Measurements from ENCODE around the gene SPEM3.

SPEM3 gene

DNA sequence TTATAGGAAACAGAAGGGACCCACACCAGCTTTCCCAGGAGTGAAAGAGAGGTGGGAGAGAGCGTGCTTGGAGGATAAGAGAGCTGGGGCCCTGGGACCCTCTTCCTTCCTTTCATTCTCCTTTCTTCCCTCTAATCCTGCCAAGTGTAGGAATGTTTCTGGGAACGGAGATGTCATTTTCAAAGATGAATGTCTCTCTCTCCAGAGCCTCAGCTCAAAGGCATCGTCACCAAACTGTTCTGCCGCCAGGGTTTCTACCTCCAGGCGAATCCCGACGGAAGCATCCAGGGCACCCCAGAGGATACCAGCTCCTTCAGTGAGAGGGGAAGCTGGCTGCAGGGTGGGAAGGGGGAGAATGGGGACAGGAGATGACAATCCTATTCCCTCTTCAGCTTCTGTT is 12.6 kb downstream of the SPEM3 start:
- no peak overlapping the region for H3K4me3 ChIP-seq (ENCODE audit: severe bottlenecking)
- H3K4me1 ChIP-seq (ENCODE audit: insufficient read depth, poor library complexity, severe bottlenecking) = peaks cover 19% of the 10 kb centered on the region
- ATAC-seq (ENCODE audit: low read depth) (no peak), DNase-seq (ENCODE audit: low spot score) (no peak)
- H3K36me3 ChIP-seq (ENCODE audit: low read depth) = no peaks in the 10 kb centered on the region
- no peaks in the 10 kb centered on the region for H3K9me3 ChIP-seq (ENCODE audit: severe bottlenecking)
- TF ChIP-seq, protein P1, sequence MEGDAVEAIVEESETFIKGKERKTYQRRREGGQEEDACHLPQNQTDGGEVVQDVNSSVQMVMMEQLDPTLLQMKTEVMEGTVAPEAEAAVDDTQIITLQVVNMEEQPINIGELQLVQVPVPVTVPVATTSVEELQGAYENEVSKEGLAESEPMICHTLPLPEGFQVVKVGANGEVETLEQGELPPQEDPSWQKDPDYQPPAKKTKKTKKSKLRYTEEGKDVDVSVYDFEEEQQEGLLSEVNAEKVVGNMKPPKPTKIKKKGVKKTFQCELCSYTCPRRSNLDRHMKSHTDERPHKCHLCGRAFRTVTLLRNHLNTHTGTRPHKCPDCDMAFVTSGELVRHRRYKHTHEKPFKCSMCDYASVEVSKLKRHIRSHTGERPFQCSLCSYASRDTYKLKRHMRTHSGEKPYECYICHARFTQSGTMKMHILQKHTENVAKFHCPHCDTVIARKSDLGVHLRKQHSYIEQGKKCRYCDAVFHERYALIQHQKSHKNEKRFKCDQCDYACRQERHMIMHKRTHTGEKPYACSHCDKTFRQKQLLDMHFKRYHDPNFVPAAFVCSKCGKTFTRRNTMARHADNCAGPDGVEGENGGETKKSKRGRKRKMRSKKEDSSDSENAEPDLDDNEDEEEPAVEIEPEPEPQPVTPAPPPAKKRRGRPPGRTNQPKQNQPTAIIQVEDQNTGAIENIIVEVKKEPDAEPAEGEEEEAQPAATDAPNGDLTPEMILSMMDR (IDR thresholded peaks at IDR 0.05; ENCODE audit: poor library complexity, severe bottlenecking) = no peak
- no peaks in the 10 kb centered on the region for H3K27me3 ChIP-seq (ENCODE audit: insufficient read depth, poor library complexity, severe bottlenecking)
- H3K27ac ChIP-seq (ENCODE audit: poor library complexity, severe bottlenecking) = peak overlapping the region; percentile 82

DNA sequence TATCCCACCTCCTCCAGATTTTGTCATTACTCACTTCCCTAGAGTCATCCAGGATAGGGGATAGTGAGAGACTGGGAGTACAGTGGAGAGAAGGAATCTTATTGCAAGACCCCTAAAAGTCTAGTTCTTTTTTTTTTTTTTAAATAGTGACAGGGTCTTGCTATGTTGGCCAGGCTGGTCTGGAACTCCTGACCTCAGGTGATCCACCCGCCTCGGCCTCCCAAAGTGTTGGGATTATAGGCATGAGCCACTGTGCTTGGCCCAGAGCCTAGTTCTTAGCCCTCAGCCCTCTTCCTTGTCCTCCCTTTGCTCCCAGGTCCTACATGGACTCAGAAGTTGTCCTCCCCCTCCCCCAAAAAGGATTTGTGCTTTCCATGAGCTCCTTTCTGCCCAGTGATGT is 13.5 kb downstream of the SPEM3 start:
- H3K27me3 ChIP-seq (ENCODE audit: insufficient read depth, poor library complexity, severe bottlenecking) = no peaks in the 10 kb centered on the region

GRCh38 chr17:7443499-7444485 is 15.1 kb downstream of the SPEM3 start:
- ATAC-seq (ENCODE audit: low read depth) (peak; percentile 32), DNase-seq (ENCODE audit: low spot score) (no peak)
- H3K9me3 ChIP-seq (ENCODE audit: severe bottlenecking) = no peaks in the 10 kb centered on the region
- H3K27ac ChIP-seq (ENCODE audit: poor library complexity, severe bottlenecking) = peak overlapping the region; percentile 87
- H3K36me3 ChIP-seq (ENCODE audit: low read depth) = no peaks in the 10 kb centered on the region
- TF ChIP-seq, protein P1 (IDR thresholded peaks at IDR 0.05; ENCODE audit: poor library complexity, severe bottlenecking) = no peak
- H3K4me1 ChIP-seq (ENCODE audit: insufficient read depth, poor library complexity, severe bottlenecking) = peaks cover 19% of the 10 kb centered on the region
- no peak overlapping the region for H3K4me3 ChIP-seq (ENCODE audit: severe bottlenecking)
- no peaks in the 10 kb centered on the region for H3K27me3 ChIP-seq (ENCODE audit: insufficient read depth, poor library complexity, severe bottlenecking)

More for the DNA sequence above, 13.5 kb downstream of the SPEM3 start:
- ATAC-seq (ENCODE audit: low read depth) = no peak
- no peaks in the 10 kb centered on the region for H3K9me3 ChIP-seq (ENCODE audit: severe bottlenecking)
- no peak for DNase-seq (ENCODE audit: low spot score)
- no peak overlapping the region for H3K4me3 ChIP-seq (ENCODE audit: severe bottlenecking)
- H3K36me3 ChIP-seq (ENCODE audit: low read depth) = no peaks in the 10 kb centered on the region
- H3K4me1 ChIP-seq (ENCODE audit: insufficient read depth, poor library complexity, severe bottlenecking) = peaks cover 19% of the 10 kb centered on the region
- H3K27ac ChIP-seq (ENCODE audit: poor library complexity, severe bottlenecking) = peak overlapping the region; percentile 87
- TF ChIP-seq, protein P1 (IDR thresholded peaks at IDR 0.05; ENCODE audit: poor library complexity, severe bottlenecking) = no peak

DNA sequence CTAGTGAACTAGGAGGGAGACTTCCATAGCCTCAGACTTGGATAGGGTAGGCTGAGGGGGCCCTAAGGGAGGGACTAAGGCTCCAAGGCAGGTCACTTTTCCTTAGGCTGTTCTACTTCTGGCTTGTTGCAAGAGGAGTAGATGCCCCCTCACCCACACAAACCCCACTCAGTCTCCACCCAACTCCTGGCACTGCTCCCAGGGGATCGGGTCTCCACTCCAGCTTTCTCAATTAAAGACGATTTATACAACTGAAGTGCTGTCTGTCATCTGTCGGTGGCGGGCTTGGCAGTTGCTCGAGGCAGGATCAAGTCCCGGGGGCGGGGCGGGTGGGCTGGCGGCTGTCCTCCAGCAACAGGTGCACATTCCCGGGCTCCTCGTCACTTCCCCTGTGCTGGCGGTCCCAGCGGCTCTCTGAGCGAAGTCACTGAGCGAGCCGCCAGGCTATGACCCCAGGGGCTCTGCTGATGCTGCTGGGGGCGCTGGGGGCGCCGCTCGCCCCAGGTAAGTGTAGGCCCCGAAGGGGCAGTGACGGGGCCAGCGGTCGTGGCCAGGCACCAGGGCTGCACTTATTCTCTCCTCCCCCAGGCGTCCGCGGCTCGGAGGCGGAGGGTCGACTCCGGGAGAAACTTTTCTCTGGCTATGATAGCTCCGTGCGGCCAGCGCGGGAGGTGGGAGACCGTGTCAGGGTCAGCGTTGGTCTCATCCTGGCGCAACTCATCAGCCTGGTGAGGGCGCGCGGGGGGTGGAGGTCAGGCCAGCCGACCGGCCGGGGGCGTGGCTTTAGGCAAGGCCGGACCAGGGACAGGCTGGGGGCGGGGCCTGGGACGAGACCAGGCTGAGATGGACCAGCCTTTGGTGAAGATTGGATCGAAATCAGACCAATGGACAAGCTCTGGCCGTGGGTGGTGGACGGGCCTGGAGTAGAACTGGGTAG is 16.3 kb downstream of the SPEM3 start, which contains the start of gene CHRNB1:
CHRNB1 (plus strand) TSS at position 380 of the 937 bp plus-strand sequence; CDS start at position 447, 67 bp downstream.
- ATAC-seq (ENCODE audit: low read depth) = peak; percentile 45
- peak within 1 kb of the TSS; percentile 87 for H3K27ac ChIP-seq (ENCODE audit: poor library complexity, severe bottlenecking)

More for the DNA sequence above, 16.3 kb downstream of the SPEM3 start, which contains the start of gene CHRNB1:
- no peak for DNase-seq (ENCODE audit: low spot score)
- no peaks in the 10 kb centered on the region for H3K36me3 ChIP-seq (ENCODE audit: low read depth)
- TF ChIP-seq, protein P1 (IDR thresholded peaks at IDR 0.05; ENCODE audit: poor library complexity, severe bottlenecking) = no peak
- H3K4me1 ChIP-seq (ENCODE audit: insufficient read depth, poor library complexity, severe bottlenecking) = peaks cover 19% of the 10 kb centered on the region
- peak within 1 kb of the TSS; percentile 21 for H3K4me3 ChIP-seq (ENCODE audit: severe bottlenecking)
- H3K27me3 ChIP-seq (ENCODE audit: insufficient read depth, poor library complexity, severe bottlenecking) = no peaks in the 10 kb centered on the region
- no peaks in the 10 kb centered on the region for H3K9me3 ChIP-seq (ENCODE audit: severe bottlenecking)
